ENCODE data around the gene UGT1A5.

DNA sequence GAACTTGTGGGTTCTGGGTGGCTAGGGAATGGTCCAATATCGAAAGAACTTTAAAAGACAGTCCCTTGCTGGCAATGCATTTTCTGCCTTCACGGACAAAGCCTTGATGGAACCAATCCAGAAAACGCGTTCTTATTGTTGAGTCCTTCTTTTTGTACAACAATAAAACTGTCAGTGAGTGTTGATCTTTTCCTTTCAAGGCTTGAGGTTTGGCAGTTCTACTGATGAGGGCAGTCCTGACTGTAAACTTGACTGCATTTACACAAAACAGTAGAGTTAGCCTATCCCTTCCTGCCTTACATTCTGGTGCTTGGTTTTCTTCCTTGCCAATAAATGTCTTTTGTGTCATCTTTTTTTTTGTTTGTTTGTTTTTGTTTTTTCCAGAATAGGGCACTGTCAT is 33.5 kb upstream of the UGT1A5 start:
- no peak for TF ChIP-seq POLR2A (IDR thresholded peaks at IDR 0.05)
- TF ChIP-seq, protein P1, sequence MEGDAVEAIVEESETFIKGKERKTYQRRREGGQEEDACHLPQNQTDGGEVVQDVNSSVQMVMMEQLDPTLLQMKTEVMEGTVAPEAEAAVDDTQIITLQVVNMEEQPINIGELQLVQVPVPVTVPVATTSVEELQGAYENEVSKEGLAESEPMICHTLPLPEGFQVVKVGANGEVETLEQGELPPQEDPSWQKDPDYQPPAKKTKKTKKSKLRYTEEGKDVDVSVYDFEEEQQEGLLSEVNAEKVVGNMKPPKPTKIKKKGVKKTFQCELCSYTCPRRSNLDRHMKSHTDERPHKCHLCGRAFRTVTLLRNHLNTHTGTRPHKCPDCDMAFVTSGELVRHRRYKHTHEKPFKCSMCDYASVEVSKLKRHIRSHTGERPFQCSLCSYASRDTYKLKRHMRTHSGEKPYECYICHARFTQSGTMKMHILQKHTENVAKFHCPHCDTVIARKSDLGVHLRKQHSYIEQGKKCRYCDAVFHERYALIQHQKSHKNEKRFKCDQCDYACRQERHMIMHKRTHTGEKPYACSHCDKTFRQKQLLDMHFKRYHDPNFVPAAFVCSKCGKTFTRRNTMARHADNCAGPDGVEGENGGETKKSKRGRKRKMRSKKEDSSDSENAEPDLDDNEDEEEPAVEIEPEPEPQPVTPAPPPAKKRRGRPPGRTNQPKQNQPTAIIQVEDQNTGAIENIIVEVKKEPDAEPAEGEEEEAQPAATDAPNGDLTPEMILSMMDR (IDR thresholded peaks at IDR 0.05): no peak
